C1 segment of cervical spinal cord (tissue), 14 donors: ENCODE measurements around the gene WWOX.

Source experiments
- DNase-seq, 14 donors: peaks; one replicate each; lab custom pipeline; 2025; lab: John Stamatoyannopoulos, UW

WWOX gene

GRCh38 chr16:78930561-78930960 lies 831.1 kb downstream of the WWOX start:
- DNase-seq: no peak

- DNase-seq: no peak
Measured at GRCh38 chr16:78931267-78931666, 831.8 kb downstream of the WWOX start.

- no peak for DNase-seq
Measured at GRCh38 chr16:78931678-78932077, 832.2 kb downstream of the WWOX start.

- DNase-seq: no peak
Measured at GRCh38 chr16:78932355-78932943, 833.0 kb downstream of the WWOX start.

GRCh38 chr16:78936060-78936459 lies 836.6 kb downstream of the WWOX start:
- DNase-seq: no peak

- DNase-seq: no peak
Measured at GRCh38 chr16:78939597-78939996, 840.1 kb downstream of the WWOX start.

GRCh38 chr16:78942625-78943245 lies 843.3 kb downstream of the WWOX start:
- DNase-seq: no peak

- no peak for DNase-seq
Measured at GRCh38 chr16:78945336-78945735, 845.9 kb downstream of the WWOX start.

GRCh38 chr16:78946556-78946955 lies 847.1 kb downstream of the WWOX start:
- no peak for DNase-seq

GRCh38 chr16:78950768-78951167 lies 851.3 kb downstream of the WWOX start:
- no peak for DNase-seq

- DNase-seq: no peak
Measured at GRCh38 chr16:78952630-78953029, 853.2 kb downstream of the WWOX start.

- DNase-seq: no peak
Measured at GRCh38 chr16:78953526-78953925, 854.1 kb downstream of the WWOX start.

- DNase-seq: no peak
Measured at GRCh38 chr16:78955206-78955605, 855.8 kb downstream of the WWOX start.

- no peak for DNase-seq
Measured at GRCh38 chr16:78956859-78957258, 857.4 kb downstream of the WWOX start.

- DNase-seq: peak in 2 of 14 donors; percentile 0 to 11
Measured at GRCh38 chr16:78957317-78958100, 858.1 kb downstream of the WWOX start.

- no peak for DNase-seq
Measured at GRCh38 chr16:78961464-78961863, 862.0 kb downstream of the WWOX start.

- no peak for DNase-seq
Measured at GRCh38 chr16:78962457-78962929, 863.0 kb downstream of the WWOX start.

GRCh38 chr16:78967948-78968347 lies 868.5 kb downstream of the WWOX start:
- DNase-seq: no peak

- DNase-seq: no peak
Measured at GRCh38 chr16:78969721-78970120, 870.3 kb downstream of the WWOX start.

GRCh38 chr16:78970650-78971049 lies 871.2 kb downstream of the WWOX start:
- no peak for DNase-seq

GRCh38 chr16:78972006-78972405 lies 872.6 kb downstream of the WWOX start:
- no peak for DNase-seq

- no peak for DNase-seq
Measured at GRCh38 chr16:78972986-78973385, 873.5 kb downstream of the WWOX start.

- no peak for DNase-seq
Measured at GRCh38 chr16:78976212-78976611, 876.8 kb downstream of the WWOX start.
